HepG2 (cell line): ENCODE measurements around the gene RNF40. TPM values are rescaled to one million over a fixed set of nuclear protein-coding genes. Genes with fewer than 3 reads are reported as not detected.

ENCODE experiments used
- ATRX ChIP-seq: sonication (generic); formaldehyde crosslinking; IDR thresholded peaks from 2 replicates; pipeline ENCODE4 v1.4.0; 2020; ENCODE audit warnings: missing genetic modification reagents, borderline replicate concordance
- BCL6 ChIP-seq: IDR thresholded peaks from 2 replicates; pipeline ENCODE4 v1.6.1; 2016; ENCODE audit warnings: missing genetic modification reagents, missing compliant biosample characterization
- CEBPB ChIP-seq: IDR thresholded peaks from 2 replicates; pipeline ENCODE4 v1.6.1; 2011; ENCODE audit warnings: low read depth, low read length, improper control_type of control experiment, borderline replicate concordance
- CENPBD1 ChIP-seq: sonication (generic); formaldehyde crosslinking; IDR thresholded peaks from 2 replicates; pipeline ENCODE4 v1.8.0; 2022; ENCODE audit warnings: missing genetic modification reagents, low read depth, mild to moderate bottlenecking, borderline replicate concordance
- CSRNP2 ChIP-seq: sonication (generic); formaldehyde crosslinking; conservative IDR thresholded peaks from 2 replicates; pipeline ENCODE4 v1.8.0; 2022; ENCODE audit warnings: low read depth, missing genetic modification reagents
- EZH2 ChIP-seq: conservative IDR thresholded peaks from 2 replicates; pipeline ENCODE4 v1.6.1; 2012; ENCODE audit warnings: mild to moderate bottlenecking, low read depth, low read length, moderate library complexity
- GFI1 ChIP-seq: sonication (generic); formaldehyde crosslinking; IDR thresholded peaks from 2 replicates; pipeline ENCODE4 v1.5.0; 2020; ENCODE audit warnings: missing genetic modification reagents, mild to moderate bottlenecking, borderline replicate concordance
- HMGA1 ChIP-seq: sonication (generic); formaldehyde crosslinking; conservative IDR thresholded peaks from 2 replicates; pipeline ENCODE4 v1.4.0; 2020; ENCODE audit warnings: missing genetic modification reagents
- HNF4G ChIP-seq, 2 experiments: sonication (generic) in 1 of 2; formaldehyde crosslinking in 1 of 2; IDR thresholded peaks; 2 replicates each; pipeline versions ENCODE4 v1.4.0 to v1.6.1; 2011 to 2020; ENCODE audit warnings: borderline replicate concordance in 2 of 2, low read depth in 2 of 2, mild to moderate bottlenecking in 2 of 2, low read length in 1 of 2, missing genetic modification reagents in 1 of 2, moderate library complexity in 1 of 2
- MEIS2 ChIP-seq: sonication (generic); formaldehyde crosslinking; IDR thresholded peaks from 2 replicates; pipeline ENCODE4 v1.9.0; 2021; ENCODE audit warnings: mild to moderate bottlenecking, missing genetic modification reagents
- NFRKB ChIP-seq: fragments of 450-650 bp; IDR thresholded peaks from 2 replicates; pipeline ENCODE4 v1.6.1; 2017
- PHF20 ChIP-seq: sonication (generic); formaldehyde crosslinking; IDR thresholded peaks from 2 replicates; pipeline ENCODE4 v1.5.0; 2020; ENCODE audit warnings: mild to moderate bottlenecking, missing genetic modification reagents
- POLR2AphosphoS5 ChIP-seq: IDR thresholded peaks from 2 replicates; pipeline ENCODE4 v1.6.1; 2012; ENCODE audit warnings: low read depth, low read length
- PPARG ChIP-seq: conservative IDR thresholded peaks from 2 replicates; pipeline ENCODE4 v1.6.1; 2016; ENCODE audit warnings: missing biosample characterization, missing genetic modification reagents
- TAF15 ChIP-seq: fragments of 200-400 bp; formaldehyde crosslinking; IDR thresholded peaks from one replicate; pipeline ENCODE4 v1.6.1; 2018; ENCODE audit warnings: mild to moderate bottlenecking, low read depth, low read length; ENCODE audit not compliant: poor library complexity, severe bottlenecking
- TFE3 ChIP-seq: IDR thresholded peaks from 2 replicates; pipeline ENCODE4 v1.6.1; 2016
- ZBTB44 ChIP-seq: sonication (generic); formaldehyde crosslinking; IDR thresholded peaks from 2 replicates; pipeline ENCODE4 v1.4.0; 2020; ENCODE audit warnings: missing genetic modification reagents
- ZKSCAN1 ChIP-seq: fragments of 150-350 bp; IDR thresholded peaks from 2 replicates; pipeline ENCODE4 v1.6.1; 2014; ENCODE audit warnings: low read length
- ZNF101 ChIP-seq: sonication (generic); formaldehyde crosslinking; IDR thresholded peaks from 2 replicates; pipeline ENCODE4 v1.4.0; 2020; ENCODE audit warnings: mild to moderate bottlenecking, low read depth, missing genetic modification reagents, borderline replicate concordance
- ZNF446 ChIP-seq: sonication (generic); formaldehyde crosslinking; IDR thresholded peaks from 2 replicates; pipeline ENCODE4 v1.5.0; 2020; ENCODE audit warnings: mild to moderate bottlenecking, missing genetic modification reagents
- ZNF530 ChIP-seq: sonication (generic); formaldehyde crosslinking; IDR thresholded peaks from 2 replicates; pipeline ENCODE4 v1.5.0; 2020; ENCODE audit warnings: low read depth, mild to moderate bottlenecking, missing genetic modification reagents
- ZNF557 ChIP-seq: sonication (generic); formaldehyde crosslinking; IDR thresholded peaks from 2 replicates; pipeline ENCODE4 v1.4.0; 2020; ENCODE audit warnings: missing genetic modification reagents
- ZNF7 ChIP-seq: IDR thresholded peaks from 2 replicates; pipeline ENCODE4 v1.6.1; 2016; ENCODE audit warnings: missing biosample characterization, missing genetic modification reagents
- ZSCAN22 ChIP-seq: sonication (generic); formaldehyde crosslinking; IDR thresholded peaks from 2 replicates; pipeline ENCODE4 v1.4.0; 2020; ENCODE audit warnings: mild to moderate bottlenecking, missing genetic modification reagents
- ZSCAN29 ChIP-seq: sonication (generic); formaldehyde crosslinking; conservative IDR thresholded peaks from 2 replicates; pipeline ENCODE4 v1.4.0; 2020; ENCODE audit warnings: mild to moderate bottlenecking, missing genetic modification reagents
- polyA plus RNA-seq, 8 experiments: library from polyadenylated mRNA; depleted of rRNA in 3 of 8; stranded (reverse) in 7 of 8; unstranded in 1 of 8; fragments of >200 nt; fragmentation: Illumina TruSeq in 4 of 8; extraction: Trizol in 4 of 8; gene quantifications; 2 replicates each; pipeline versions ENCODE4 v1.2.1 to v1.2.3, GENCODE V29; 2011 to 2016; ENCODE audit warnings: low read depth in 4 of 8, missing spikeins in 1 of 8, mixed read lengths in 1 of 8; ENCODE audit not compliant: insufficient read depth in 1 of 8
- total RNA-seq, 5 experiments: library from RNA; depleted of rRNA; stranded (reverse); fragments of >200 nt; fragmentation: Illumina TruSeq; extraction: Trizol; gene quantifications; 2 replicates each; pipeline ENCODE4 v1.2.3, GENCODE V29; 2016; ENCODE audit warnings: low read depth in 1 of 5

The RNF40 gene
- total and polyA plus RNA-seq, 2 of the 13 experiments (the other 11 are each of a cell fraction or from before 2014, with no cell fraction given) = 84.0 to 85.6 TPM

GRCh38 chr16:30805370-30806169 lies 43.4 kb downstream of the RNF40 start (continued):
- TF ChIP-seq PHF20 (CRISPR knock-in tag) = peak; percentile 94
- no peak for TF ChIP-seq EZH2
- peak; percentile 79; the same call in 1 of the 2 replicates for TF ChIP-seq GFI1
- peak; percentile 85 for TF ChIP-seq ZBTB44 (CRISPR knock-in tag)
- TF ChIP-seq ZKSCAN1 = no peak; the same call in 1 of the 2 replicates
- peak; percentile 75 for TF ChIP-seq BCL6
- TF ChIP-seq TFE3 (CRISPR knock-in tag) = peak; percentile 82
- no peak for TF ChIP-seq HMGA1 (CRISPR knock-in tag)
- TF ChIP-seq CSRNP2 (CRISPR knock-in tag) = 0 out of 2 replicates have a peak, but pooled peaks have one; percentile 65
- 0 out of 2 replicates have a peak, but pooled peaks have one; percentile 37 for TF ChIP-seq ZNF557 (CRISPR knock-in tag)
- 0 out of 2 replicates have a peak, but pooled peaks have one; percentile 54 for TF ChIP-seq ZNF101
- TF ChIP-seq CENPBD1 (CRISPR knock-in tag) = no peak
- no peak for TF ChIP-seq ATRX (CRISPR knock-in tag)
- TF ChIP-seq ZNF7 (CRISPR knock-in tag) = peak; percentile 18; the same call in 1 of the 2 replicates
- peak; percentile 93 for TF ChIP-seq POLR2AphosphoS5
- peak; percentile 77; the same call in 1 of the 2 replicates for TF ChIP-seq ZNF530 (CRISPR knock-in tag)
- peak; percentile 83; the same call in 1 of the 2 replicates for TF ChIP-seq ZNF446 (CRISPR knock-in tag)
- TF ChIP-seq CEBPB = no peak
- TF ChIP-seq MEIS2 (CRISPR knock-in tag) = peak; percentile 83
- peak; percentile 55 for TF ChIP-seq PPARG (CRISPR knock-in tag)
- TF ChIP-seq TAF15 = peak; percentile 82
- TF ChIP-seq ZSCAN22 (CRISPR knock-in tag) = peak; percentile 67; the same call in 1 of the 2 replicates
- peak; percentile 62; the same call in 1 of the 2 replicates for TF ChIP-seq HNF4G (IDR thresholded peaks at IDR 0.05; ENCODE audit: borderline replicate concordance, low read depth, low read length)
- TF ChIP-seq HNF4G (CRISPR knock-in tag; IDR thresholded peaks at IDR 0.05; ENCODE audit: borderline replicate concordance, low read depth) = peak; percentile 72; the same call in 1 of the 2 replicates
- TF ChIP-seq NFRKB = no peak
- TF ChIP-seq ZSCAN29 = peak; percentile 94
